HepG2 (cell line): ENCODE measurements around the gene SLIT1. TPM values are rescaled to one million over a fixed set of nuclear protein-coding genes. Genes with fewer than 3 reads are reported as not detected.

Experiments
- ASH2L ChIP-seq: fragments of 300-600, 200-600 bp; sonication (generic); IDR thresholded peaks from 2 replicates; pipeline ENCODE4 v1.7.0; 2017; ENCODE audit warnings: low read depth, mild to moderate bottlenecking, moderate library complexity, mixed read lengths, low read length; ENCODE audit not compliant: insufficient read length
- BORCS8-MEF2B ChIP-seq: sonication (generic); formaldehyde crosslinking; IDR thresholded peaks from 2 replicates; pipeline ENCODE4 v1.8.0; 2022; ENCODE audit warnings: mild to moderate bottlenecking, missing genetic modification reagents
- ESRRA ChIP-seq: sonication (generic); formaldehyde crosslinking; IDR thresholded peaks from 2 replicates; pipeline ENCODE4 v1.5.1; 2020; ENCODE audit warnings: mild to moderate bottlenecking, low read depth, missing genetic modification reagents
- FOXO1 ChIP-seq: sonication (generic); formaldehyde crosslinking; IDR thresholded peaks from 2 replicates; pipeline ENCODE4 v1.4.0; 2020; ENCODE audit warnings: missing genetic modification reagents
- HDAC2 ChIP-seq: sonication (generic); formaldehyde crosslinking; IDR thresholded peaks from 2 replicates; pipeline ENCODE4 v1.4.0; 2020; ENCODE audit warnings: missing genetic modification reagents
- HOXD1 ChIP-seq: sonication (generic); formaldehyde crosslinking; IDR thresholded peaks from 2 replicates; pipeline ENCODE4 v1.5.0; 2020; ENCODE audit warnings: missing genetic modification reagents
- ISL2 ChIP-seq: sonication (generic); formaldehyde crosslinking; IDR thresholded peaks from 2 replicates; pipeline ENCODE4 v1.5.0; 2020; ENCODE audit warnings: missing genetic modification reagents
- KAT7 ChIP-seq: IDR thresholded peaks from 2 replicates; pipeline ENCODE4 v1.6.1; 2018; ENCODE audit warnings: borderline replicate concordance, missing compliant biosample characterization
- NKX3-1 ChIP-seq: sonication (generic); formaldehyde crosslinking; IDR thresholded peaks from 2 replicates; pipeline ENCODE4 v1.5.0; 2020; ENCODE audit warnings: missing genetic modification reagents
- RNF2 ChIP-seq: fragments of 450-650 bp; conservative IDR thresholded peaks from 2 replicates; pipeline ENCODE4 v1.6.1; 2016; ENCODE audit warnings: low read depth
- SIX1 ChIP-seq: sonication (generic); formaldehyde crosslinking; IDR thresholded peaks from 2 replicates; pipeline ENCODE4 v1.4.0; 2020; ENCODE audit warnings: missing genetic modification reagents, borderline replicate concordance
- SIX4 ChIP-seq: sonication (generic); formaldehyde crosslinking; IDR thresholded peaks from 2 replicates; pipeline ENCODE4 v1.4.0; 2020; ENCODE audit warnings: missing genetic modification reagents
- TOE1 ChIP-seq: sonication (generic); formaldehyde crosslinking; IDR thresholded peaks from 2 replicates; pipeline ENCODE4 v1.4.0; 2020; ENCODE audit warnings: mild to moderate bottlenecking, missing genetic modification reagents
- U2AF1 ChIP-seq: fragments of 200-400 bp; formaldehyde crosslinking; optimal IDR thresholded peaks from 2 replicates; pipeline ENCODE3; 2017; ENCODE audit warnings: mild to moderate bottlenecking, low read depth, low read length
- ZBTB38 ChIP-seq: sonication (generic); formaldehyde crosslinking; IDR thresholded peaks from 2 replicates; pipeline ENCODE4 v1.5.1; 2020; ENCODE audit warnings: mild to moderate bottlenecking, missing genetic modification reagents
- ZNF121 ChIP-seq: sonication (generic); formaldehyde crosslinking; IDR thresholded peaks from 2 replicates; pipeline ENCODE4 v1.5.0; 2020; ENCODE audit warnings: mild to moderate bottlenecking, missing genetic modification reagents
- ZNF773 ChIP-seq: sonication (generic); formaldehyde crosslinking; IDR thresholded peaks from 2 replicates; pipeline ENCODE4 v1.4.0; 2020; ENCODE audit warnings: missing genetic modification reagents, borderline replicate concordance
- ZNF788 ChIP-seq: sonication (generic); formaldehyde crosslinking; IDR thresholded peaks from 2 replicates; pipeline ENCODE4 v1.5.0; 2020; ENCODE audit warnings: mild to moderate bottlenecking, missing genetic modification reagents, borderline replicate concordance
- polyA plus RNA-seq, 8 experiments: library from polyadenylated mRNA; depleted of rRNA in 3 of 8; stranded (reverse) in 7 of 8; unstranded in 1 of 8; fragments of >200 nt; fragmentation: Illumina TruSeq in 4 of 8; extraction: Trizol in 4 of 8; gene quantifications; 2 replicates each; pipeline versions ENCODE4 v1.2.1 to v1.2.3, GENCODE V29; 2011 to 2016; ENCODE audit warnings: low read depth in 4 of 8, missing spikeins in 1 of 8, mixed read lengths in 1 of 8; ENCODE audit not compliant: insufficient read depth in 1 of 8
- total RNA-seq, 5 experiments: library from RNA; depleted of rRNA; stranded (reverse); fragments of >200 nt; fragmentation: Illumina TruSeq; extraction: Trizol; gene quantifications; 2 replicates each; pipeline ENCODE4 v1.2.3, GENCODE V29; 2016; ENCODE audit warnings: low read depth in 1 of 5
- TF ChIP-seq, protein P1 (sequence below): sonication (generic); formaldehyde crosslinking; IDR thresholded peaks from 2 replicates; pipeline ENCODE4 v1.4.0; 2020; ENCODE audit warnings: missing genetic modification reagents, borderline replicate concordance
- TF ChIP-seq, protein P2 (sequence below): sonication (generic); formaldehyde crosslinking; IDR thresholded peaks from 2 replicates; pipeline ENCODE4 v1.5.1; 2020; ENCODE audit warnings: mild to moderate bottlenecking, moderate library complexity, missing genetic modification reagents
- TF ChIP-seq, protein P3 (sequence below): sonication (generic); formaldehyde crosslinking; IDR thresholded peaks from 2 replicates; pipeline ENCODE4 v1.4.0; 2020; ENCODE audit warnings: missing genetic modification reagents, mild to moderate bottlenecking, borderline replicate concordance

Gene SLIT1
- total and polyA plus RNA-seq, 2 of the 13 experiments (the other 11 are each of a cell fraction or from before 2014, with no cell fraction given), result 0.09 to 0.33 TPM

DNA sequence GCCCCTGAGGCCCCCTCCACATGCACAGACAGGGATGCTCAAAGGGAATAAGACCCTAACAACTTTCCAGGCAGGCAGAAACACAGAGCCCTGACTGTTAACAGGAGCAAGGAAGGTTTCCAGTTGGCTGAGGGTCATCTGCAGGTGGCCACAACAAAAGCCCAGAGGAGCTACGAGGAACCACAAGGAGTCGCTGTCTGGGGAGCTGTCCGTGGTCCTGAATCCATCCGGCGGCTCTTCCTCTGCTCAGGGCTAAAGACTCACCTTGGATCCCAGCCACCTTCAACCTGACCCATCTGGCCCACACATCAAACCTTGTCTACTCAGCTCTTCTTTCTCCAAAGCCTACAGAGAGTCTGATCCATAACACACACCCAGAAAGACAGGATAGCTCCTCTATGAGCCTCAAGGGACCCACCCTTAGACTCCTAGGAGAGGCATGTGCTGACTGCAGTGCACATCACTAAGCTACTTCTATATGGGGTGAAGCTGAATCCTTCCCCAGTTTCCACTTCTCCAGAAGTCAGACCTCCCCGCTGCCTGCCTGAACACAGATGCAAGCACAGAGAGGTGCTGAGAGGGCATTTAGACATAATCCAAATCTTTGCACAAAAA, 104.0 kb downstream of the SLIT1 start (continued):
- TF ChIP-seq, protein P1, sequence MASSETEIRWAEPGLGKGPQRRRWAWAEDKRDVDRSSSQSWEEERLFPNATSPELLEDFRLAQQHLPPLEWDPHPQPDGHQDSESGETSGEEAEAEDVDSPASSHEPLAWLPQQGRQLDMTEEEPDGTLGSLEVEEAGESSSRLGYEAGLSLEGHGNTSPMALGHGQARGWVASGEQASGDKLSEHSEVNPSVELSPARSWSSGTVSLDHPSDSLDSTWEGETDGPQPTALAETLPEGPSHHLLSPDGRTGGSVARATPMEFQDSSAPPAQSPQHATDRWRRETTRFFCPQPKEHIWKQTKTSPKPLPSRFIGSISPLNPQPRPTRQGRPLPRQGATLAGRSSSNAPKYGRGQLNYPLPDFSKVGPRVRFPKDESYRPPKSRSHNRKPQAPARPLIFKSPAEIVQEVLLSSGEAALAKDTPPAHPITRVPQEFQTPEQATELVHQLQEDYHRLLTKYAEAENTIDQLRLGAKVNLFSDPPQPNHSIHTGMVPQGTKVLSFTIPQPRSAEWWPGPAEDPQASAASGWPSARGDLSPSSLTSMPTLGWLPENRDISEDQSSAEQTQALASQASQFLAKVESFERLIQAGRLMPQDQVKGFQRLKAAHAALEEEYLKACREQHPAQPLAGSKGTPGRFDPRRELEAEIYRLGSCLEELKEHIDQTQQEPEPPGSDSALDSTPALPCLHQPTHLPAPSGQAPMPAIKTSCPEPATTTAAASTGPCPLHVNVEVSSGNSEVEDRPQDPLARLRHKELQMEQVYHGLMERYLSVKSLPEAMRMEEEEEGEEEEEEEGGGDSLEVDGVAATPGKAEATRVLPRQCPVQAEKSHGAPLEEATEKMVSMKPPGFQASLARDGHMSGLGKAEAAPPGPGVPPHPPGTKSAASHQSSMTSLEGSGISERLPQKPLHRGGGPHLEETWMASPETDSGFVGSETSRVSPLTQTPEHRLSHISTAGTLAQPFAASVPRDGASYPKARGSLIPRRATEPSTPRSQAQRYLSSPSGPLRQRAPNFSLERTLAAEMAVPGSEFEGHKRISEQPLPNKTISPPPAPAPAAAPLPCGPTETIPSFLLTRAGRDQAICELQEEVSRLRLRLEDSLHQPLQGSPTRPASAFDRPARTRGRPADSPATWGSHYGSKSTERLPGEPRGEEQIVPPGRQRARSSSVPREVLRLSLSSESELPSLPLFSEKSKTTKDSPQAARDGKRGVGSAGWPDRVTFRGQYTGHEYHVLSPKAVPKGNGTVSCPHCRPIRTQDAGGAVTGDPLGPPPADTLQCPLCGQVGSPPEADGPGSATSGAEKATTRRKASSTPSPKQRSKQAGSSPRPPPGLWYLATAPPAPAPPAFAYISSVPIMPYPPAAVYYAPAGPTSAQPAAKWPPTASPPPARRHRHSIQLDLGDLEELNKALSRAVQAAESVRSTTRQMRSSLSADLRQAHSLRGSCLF (CRISPR knock-in tag), result peak; percentile 98
- TF ChIP-seq ESRRA, result no peak
- no peak for TF ChIP-seq U2AF1
- peak; percentile 99 for TF ChIP-seq BORCS8-MEF2B (CRISPR knock-in tag)
- TF ChIP-seq ASH2L, result no peak
- TF ChIP-seq KAT7 (CRISPR knock-in tag), result 0 out of 2 replicates have a peak, but pooled peaks have one; percentile 39
- TF ChIP-seq, protein P2, sequence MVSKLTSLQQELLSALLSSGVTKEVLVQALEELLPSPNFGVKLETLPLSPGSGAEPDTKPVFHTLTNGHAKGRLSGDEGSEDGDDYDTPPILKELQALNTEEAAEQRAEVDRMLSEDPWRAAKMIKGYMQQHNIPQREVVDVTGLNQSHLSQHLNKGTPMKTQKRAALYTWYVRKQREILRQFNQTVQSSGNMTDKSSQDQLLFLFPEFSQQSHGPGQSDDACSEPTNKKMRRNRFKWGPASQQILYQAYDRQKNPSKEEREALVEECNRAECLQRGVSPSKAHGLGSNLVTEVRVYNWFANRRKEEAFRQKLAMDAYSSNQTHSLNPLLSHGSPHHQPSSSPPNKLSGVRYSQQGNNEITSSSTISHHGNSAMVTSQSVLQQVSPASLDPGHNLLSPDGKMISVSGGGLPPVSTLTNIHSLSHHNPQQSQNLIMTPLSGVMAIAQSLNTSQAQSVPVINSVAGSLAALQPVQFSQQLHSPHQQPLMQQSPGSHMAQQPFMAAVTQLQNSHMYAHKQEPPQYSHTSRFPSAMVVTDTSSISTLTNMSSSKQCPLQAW, result 0 out of 2 replicates have a peak, but pooled peaks have one; percentile 41
- TF ChIP-seq ZBTB38 (CRISPR knock-in tag), result peak; percentile 65; the same call in 1 of the 2 replicates
- TF ChIP-seq SIX1 (CRISPR knock-in tag), result peak; percentile 70
- peak; percentile 97 for TF ChIP-seq HOXD1 (CRISPR knock-in tag)
- peak; percentile 72; the same call in 1 of the 2 replicates for TF ChIP-seq FOXO1 (CRISPR knock-in tag)
- TF ChIP-seq ZNF121 (CRISPR knock-in tag), result peak; percentile 89
- TF ChIP-seq NKX3-1 (CRISPR knock-in tag), result peak; percentile 99
- TF ChIP-seq ISL2, result peak; percentile 88
- no peak for TF ChIP-seq RNF2
- TF ChIP-seq HDAC2, result peak; percentile 91
- TF ChIP-seq TOE1 (CRISPR knock-in tag), result peak; percentile 91; the same call in 1 of the 2 replicates
- TF ChIP-seq SIX4 (CRISPR knock-in tag), result peak; percentile 89
- TF ChIP-seq, protein P3, sequence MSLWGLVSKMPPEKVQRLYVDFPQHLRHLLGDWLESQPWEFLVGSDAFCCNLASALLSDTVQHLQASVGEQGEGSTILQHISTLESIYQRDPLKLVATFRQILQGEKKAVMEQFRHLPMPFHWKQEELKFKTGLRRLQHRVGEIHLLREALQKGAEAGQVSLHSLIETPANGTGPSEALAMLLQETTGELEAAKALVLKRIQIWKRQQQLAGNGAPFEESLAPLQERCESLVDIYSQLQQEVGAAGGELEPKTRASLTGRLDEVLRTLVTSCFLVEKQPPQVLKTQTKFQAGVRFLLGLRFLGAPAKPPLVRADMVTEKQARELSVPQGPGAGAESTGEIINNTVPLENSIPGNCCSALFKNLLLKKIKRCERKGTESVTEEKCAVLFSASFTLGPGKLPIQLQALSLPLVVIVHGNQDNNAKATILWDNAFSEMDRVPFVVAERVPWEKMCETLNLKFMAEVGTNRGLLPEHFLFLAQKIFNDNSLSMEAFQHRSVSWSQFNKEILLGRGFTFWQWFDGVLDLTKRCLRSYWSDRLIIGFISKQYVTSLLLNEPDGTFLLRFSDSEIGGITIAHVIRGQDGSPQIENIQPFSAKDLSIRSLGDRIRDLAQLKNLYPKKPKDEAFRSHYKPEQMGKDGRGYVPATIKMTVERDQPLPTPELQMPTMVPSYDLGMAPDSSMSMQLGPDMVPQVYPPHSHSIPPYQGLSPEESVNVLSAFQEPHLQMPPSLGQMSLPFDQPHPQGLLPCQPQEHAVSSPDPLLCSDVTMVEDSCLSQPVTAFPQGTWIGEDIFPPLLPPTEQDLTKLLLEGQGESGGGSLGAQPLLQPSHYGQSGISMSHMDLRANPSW (CRISPR knock-in tag), result no peak
- TF ChIP-seq ZNF788 (CRISPR knock-in tag), result peak; percentile 32; the same call in 1 of the 2 replicates
- peak; percentile 99 for TF ChIP-seq ZNF773 (CRISPR knock-in tag)
